NCI-H187 (cell line): Measurements from ENCODE around the gene ATXN10.
"Not testable (repeated sequence)": the region's sequence is repeated elsewhere in the genome, so short reads cannot be mapped to it uniquely, and the experiment has no call there.

Experiments
- DNase-seq, 2 experiments: peaks; one replicate each; lab custom pipeline; 2025; lab: John Stamatoyannopoulos, UW

Gene ATXN10

DNA sequence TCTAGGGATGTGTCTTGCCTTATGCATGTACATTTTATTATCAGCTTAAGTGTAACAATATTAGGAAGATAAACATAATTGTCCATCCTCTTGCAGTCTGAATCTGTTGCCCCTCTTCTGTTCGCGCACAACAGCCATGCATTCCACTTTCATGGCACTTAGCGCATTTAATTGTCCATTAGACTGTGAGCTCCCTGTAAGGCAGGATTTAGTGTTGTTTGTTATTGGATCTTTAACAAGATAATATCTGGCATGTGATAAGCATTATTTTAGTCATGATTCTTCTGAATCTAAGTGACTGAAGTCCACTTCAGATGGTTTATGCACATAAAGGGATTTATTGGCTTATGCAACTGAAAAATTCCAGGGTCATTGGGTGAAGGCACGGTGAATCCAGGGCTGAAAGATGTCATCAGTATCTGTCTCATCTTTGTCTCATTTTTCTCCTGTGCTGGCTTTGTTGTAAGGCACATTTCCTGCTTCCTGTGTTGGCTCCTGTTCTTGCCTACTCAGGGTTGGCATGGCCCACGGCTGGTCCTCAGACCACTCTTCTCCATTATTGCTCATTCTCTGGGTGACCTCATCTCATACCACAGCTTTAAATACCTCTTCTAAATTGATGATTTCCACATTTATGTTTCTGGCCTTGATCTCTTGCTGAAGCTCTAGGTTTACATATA lies 37.6 kb downstream of the ATXN10 start:
- DNase-seq = no peak

DNA sequence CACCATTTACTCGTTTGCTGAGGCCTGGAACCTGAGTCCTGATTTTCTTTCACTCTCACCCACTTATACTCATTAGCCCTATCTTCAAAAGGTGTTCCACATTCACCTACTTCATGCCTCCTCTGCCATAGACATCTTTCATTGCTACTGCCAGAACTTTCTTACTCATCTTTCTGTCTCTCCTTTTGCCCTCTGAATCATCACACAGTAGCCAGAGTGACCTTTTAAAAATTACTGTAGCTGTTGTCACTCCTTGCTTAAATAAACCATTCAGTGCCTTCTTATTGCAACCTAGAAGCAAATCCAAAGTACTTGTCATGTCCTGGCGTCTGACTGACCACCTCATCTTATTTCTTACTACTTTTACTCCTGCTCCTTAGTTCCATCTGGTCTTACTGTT lies 38.2 kb downstream of the ATXN10 start:
- no peak for DNase-seq

DNA sequence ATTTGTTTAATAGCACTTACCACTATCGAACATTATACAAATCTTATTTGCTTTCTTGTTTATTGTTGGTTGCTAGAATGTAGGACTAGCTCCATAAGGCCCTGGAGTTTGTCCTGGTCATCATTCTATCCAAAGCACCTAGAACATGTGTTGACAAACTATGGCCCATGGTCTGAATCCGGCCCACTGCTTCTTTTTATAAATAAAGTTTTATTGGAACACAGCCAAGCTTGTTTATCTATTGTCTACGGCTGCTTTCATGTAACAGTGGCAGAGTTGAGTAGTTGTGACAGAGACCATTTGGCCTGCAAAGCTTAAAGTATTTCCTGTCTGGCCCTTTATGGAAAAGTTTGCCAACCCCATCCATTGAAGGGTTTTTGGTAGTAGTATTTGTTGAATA lies 38.8 kb downstream of the ATXN10 start:
- no peak for DNase-seq

DNA sequence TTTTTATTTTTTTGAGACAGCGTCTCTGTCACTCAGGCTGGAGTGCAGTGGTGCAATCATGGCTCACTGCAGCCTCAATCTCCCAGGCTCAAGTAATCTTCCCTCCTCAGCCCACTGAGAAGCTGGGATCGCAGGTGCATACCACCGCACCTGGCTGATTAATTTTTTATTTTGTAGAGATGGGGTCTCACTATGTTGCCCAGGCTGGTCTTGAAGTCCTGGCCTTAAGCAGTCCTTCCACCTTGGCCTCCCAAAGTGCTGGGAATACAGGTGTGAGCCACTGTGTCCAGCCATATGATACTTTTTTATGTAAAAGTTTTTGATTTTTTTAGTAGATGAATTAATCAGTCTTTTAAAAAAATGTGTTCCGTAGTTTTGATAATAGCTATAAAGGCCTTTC lies 42.8 kb downstream of the ATXN10 start:
- DNase-seq = not testable (repeated sequence)

DNA sequence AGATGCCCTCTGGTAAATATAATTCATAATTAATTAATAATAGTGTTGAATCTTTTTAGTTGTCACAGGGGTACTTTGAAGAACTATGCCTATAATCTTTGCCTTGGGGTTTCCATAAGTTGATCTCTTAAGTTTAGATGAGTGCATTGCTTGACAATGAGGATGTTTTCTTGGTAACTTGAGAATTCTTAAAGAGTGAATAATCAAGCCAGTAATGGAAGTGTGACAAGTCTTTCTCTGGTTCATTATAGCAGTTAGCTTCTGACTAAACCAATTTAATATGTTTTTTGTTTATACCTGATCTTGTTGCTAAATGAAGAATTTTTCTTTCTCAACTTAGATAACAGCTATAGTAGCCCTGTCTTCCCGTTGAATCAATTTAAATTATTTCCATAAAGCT lies 46.2 kb downstream of the ATXN10 start:
- no peak for DNase-seq

DNA sequence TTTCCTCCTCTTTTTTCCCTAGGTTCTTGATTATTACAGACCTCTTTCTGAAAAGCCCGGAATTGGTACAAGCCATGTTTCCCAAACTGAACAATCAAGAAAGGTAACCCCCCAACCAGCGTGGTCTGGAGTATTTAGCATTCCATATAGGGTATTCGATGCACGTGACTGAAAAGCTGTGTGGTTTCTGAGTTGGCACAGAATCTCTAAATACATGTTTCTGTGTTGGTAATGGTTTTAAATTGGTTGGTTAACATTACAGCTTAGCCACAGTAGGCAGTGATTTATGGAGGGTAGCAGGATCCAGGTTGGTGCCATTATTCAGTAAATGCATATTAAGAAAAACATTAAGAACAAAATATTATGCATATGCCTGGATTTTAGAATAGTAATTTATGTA lies 46.8 kb downstream of the ATXN10 start:
- no peak for DNase-seq

DNA sequence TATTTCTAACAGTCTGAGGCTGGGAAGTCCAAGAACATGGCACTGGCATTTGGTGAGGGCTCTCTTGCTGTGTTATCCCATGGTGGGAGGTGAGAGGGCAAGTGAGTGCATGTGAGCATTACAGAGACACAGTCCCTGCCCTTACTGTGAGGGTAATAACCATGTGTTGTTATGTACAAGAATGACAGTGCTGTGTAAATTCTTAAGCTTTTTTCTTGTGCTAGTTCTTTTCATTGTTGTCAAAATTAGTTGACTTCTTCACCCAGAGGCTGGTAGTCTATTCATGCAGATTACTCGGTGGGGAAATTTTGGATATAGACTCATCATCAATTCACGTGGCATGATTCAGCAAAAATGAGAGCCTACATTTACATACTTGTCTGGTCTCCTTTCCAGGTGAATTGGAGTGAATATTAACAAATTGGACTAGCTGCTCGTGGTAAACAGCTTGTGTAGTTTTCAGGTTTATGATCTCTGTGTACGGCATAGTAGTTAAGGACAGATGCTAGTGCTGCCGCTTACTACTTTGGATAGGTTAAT lies 49.3 kb downstream of the ATXN10 start:
- no peak for DNase-seq

DNA sequence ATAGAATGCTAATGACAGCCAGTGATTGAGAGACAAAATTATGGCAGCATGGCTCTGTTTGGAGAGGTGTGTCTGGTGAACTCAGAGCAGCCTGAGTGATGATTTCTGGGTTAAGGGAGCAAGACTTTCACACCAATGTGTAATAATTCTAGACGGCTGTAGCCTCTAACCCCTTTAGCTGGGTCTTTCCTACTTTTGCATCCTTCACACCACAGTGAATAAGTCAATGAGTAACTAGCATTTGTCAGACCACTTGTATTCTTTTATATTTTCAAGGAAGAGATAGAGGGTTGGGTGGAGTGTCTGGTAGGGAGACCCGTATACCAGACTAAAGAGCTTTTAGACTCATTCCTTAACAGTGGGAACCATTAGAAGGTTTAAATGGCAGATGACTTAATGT lies 50.4 kb downstream of the ATXN10 start:
- DNase-seq = no peak

DNA sequence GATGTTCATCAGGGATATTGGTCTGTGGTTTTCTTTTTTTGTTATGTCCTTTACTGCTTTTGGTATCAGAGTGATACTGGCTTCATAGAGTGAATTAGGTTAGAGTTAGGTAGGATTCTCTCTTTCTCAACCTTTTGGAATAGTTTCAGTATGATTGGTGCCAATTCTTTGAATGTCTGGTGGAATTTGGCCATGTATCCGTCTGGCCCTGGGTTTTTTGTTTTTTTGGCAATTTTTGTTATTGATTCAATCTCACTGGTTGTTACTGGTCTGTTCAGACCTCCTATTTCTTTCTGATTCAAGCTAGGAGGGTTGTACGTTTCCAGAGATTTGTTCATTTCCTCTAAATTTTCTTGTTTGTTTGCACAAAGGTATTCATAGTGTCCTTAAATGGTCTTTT lies 54.4 kb downstream of the ATXN10 start:
- DNase-seq = no peak

DNA sequence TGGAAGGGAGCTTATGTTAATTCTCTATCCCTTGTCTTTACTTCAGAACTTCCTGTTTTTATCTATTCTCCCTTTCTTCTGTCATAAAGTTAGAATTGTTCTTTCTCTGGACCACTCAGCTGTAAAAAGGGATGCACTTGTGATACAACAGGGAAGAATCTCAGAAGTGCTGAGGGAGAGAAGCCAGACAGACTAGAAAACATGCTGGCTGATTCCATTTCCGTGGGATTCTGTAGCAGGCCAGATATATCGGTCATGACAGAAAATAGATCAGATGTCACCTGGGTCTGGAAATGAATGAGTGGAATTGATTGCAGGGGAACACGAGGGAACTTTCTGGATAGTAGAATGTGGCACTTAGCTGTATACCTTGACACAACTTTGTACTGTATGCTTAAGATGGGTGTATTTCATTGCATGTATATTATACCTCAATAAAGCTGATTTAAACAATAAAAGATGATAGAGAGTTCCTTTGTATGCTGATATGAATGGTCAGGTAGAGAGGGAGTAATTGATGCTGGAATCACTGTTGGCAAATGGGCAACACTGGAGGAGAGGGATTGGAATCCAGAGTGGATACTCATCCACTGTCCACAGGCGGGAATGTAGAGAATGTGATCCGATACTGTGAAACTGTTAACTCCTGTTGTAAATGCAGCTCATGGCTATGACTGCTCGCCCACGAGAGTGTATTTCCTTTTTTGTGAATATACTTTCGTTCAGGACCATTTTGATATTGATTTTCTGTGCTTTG lies 59.6 kb downstream of the ATXN10 start:
- DNase-seq = no peak

DNA sequence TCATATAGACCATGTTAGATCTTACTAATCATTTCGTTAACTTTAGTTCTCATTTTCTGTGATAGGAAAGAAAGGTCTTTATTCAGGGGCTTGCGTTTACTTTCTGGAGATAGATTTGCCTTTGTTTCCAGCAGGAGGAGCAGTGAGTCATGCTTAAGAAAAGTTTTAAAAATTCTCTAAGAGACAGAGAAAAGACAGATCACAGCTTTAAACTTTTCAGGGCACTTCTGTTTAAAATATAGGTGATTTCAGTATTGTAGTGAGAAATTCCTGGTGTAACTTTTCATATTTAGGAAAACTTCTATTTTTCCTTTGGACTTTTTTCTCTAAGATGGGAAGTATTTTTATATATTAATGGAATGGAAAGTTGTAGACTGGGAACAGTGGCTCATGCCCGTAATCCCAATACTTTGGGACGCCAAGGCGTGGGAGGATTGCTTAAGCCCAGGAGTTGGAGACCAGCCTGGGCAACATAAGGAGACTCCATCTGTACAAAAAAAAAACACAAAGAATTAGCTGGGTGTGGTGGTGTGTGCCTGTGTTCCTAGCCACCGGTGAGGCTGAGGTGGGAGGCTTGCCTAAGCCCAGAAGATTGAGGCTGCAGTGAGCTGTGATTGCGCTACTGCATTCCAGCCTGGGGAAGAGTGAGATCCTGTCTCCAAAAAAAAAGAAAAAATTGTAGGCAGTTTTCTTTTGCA lies 60.3 kb downstream of the ATXN10 start:
- no peak for DNase-seq

DNA sequence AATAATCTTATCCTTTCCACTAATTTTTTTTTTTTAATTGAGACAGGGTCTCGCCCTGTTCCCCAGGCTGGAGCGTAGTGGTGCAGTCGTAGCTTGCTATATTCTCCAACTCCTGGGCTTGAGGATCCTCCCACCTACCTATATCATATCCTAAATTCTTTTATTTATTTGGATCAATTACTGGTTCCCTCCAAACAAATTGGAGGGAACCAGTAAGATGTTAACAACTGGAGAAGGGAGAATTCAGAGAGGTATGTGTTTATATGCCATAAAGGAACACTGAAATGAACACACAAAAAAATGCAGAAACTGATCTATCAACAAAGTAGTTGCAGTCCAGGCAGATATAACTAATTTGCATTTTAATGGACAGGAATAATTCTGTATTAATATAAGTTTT lies 63.6 kb downstream of the ATXN10 start:
- no peak for DNase-seq

DNA sequence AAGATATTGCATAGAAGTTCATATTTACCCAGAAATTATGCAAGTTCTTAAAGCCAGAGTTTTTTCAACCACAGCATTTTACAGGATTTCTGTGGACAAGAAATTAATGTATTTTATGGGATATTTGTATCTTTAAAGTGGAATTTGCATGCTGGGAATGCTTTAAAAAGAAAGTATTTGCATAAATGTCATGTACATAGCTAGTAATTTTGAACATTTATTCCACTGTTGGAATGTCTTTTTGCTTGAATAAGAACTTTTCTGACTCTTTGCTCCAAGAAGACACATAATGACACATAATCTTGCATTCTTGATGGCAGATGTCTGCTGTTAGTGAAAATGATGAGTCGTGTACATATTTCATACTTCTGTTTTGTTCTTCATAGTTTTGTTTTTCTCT lies 66.6 kb downstream of the ATXN10 start:
- DNase-seq = no peak

DNA sequence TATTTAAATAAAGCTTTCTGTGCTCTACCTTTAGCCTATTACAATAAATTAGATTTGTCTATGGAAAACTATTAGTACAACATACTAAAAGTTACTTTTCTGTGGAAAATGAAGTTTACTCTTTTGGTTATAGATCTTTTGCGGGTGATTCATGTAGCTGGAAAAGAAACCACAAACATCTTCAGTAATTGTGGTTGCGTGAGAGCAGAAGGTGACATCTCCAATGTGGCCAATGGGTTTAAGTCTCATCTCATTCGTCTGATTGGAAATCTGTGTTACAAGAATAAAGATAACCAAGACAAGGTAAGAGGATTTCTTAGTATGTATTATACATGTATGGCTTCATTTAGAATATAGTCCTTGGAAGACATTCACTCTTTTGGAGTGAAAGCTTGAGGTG lies 68.6 kb downstream of the ATXN10 start:
- no peak for DNase-seq

DNA sequence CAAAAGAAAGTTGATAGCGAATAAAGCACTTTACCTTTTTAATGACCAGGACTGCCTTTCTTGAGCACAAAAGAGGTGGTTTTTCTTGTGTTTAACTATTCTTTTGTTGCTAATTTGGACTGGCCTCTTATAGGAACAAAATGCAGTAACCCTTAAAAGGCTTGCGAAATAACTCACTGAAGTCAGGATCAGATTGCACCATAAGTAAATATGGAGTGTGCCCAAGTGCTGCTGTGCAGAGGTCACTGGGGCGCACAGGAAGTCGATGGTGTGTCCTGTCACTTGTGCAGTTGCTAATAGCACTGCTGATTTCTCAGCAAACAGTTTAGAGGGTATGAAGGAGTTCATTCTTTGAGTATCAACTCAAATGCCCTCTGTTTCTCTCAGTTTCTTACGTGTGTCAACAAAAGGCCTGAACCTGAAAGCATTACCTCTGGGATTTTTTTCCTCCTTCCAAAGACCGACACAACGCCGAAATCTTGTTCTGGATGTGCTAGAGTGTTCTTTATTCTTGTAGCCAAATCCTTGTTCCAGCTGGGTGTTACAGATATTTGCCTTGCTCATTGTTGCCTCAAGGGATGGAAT lies 71.3 kb downstream of the ATXN10 start:
- no peak for DNase-seq

DNA sequence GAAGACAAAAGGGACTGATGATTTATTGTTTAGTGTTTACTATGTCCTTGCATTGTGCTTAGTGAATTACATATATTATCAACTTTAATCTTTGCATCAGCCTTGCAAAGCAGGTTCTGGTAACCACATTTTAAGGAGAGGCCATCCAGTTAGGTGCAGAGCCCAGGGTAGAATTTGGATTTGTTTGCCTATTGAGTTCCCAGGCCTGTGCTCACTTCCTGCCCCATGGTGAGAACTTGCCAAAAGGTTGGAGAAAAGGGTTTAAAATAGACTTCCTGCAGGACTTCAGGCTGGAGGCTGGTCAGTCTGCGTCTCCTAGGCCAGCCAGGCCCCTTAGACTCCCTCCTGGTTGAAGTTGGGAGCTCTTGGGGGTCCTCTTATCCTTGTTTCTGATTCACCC lies 72.1 kb downstream of the ATXN10 start:
- no peak for DNase-seq

DNA sequence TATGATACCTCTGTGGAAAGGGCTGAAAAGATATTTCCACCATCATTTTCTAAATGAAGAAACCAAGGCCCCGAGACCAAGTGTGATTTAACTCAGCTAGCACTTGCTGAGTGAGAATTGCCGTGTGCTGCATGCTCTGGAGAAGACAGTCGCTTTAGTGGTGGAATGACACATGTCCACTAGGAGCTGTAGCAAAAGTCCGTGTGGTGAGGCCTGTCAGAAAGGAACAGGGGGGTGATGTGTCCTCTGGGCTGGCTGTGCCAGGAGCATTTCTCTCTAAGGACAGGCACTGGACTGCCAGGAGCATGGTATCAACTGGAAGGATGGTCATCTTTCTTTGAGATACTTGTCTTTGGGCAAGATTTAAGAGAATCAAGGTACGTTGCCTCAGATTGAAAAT lies 72.8 kb downstream of the ATXN10 start:
- DNase-seq = no peak

DNA sequence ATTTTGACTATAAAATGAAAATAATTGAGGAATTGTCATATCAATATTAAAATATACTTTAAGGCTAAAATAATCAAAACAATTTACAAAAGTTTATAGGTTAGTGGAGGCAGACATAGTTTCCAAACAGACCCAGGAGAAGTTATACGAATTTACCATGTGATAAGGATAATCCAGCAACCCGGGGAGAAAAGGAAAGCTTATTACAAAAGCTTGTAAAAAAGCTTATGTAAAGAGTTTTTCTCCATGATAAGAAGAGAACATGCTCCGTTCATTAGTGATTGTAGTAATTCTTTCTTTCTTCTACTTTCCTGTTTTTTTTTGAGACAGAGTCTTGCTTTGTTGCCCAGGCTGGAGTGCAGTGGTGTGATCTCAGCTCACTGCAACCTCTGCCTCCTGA lies 79.0 kb downstream of the ATXN10 start:
- no peak for DNase-seq

DNA sequence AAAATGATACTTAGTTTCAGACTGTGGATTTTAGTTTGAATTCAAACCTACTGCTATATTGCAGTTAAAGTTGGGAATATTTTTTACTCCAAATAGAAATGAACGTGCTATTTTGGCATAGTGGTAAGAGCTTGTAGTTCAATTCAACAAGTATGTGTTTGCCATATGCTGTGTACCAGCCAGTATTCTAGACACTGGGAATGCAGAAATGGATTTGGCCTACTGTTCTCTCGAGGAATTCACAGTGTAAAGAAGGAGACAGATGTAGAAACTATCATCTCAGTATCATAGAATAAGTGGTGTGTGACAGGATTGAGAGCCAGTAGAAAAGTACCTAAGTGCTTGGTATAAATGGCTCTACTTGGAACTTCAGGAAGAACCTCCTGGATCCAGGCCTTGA lies 80.4 kb downstream of the ATXN10 start:
- no peak for DNase-seq

DNA sequence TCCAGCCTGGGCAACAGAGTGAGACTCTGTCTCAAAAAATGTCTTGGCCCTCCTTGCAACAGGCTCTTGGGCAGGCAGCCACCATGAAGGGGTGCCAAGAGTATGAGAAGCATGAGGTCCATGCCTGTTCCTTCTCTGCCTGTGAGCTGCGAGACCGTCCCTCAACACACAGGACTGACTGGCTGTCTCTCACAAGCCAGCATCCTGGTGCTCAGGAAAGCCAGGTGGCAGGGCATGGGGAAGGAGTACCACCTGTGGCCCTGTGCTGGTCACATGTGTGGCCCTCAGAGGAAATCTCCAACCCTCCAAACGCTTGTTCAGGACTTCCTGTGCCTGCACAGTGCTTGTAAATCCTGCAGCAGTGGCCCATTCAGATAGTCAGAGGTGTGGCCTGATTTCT lies 83.2 kb downstream of the ATXN10 start:
- DNase-seq = no peak

DNA sequence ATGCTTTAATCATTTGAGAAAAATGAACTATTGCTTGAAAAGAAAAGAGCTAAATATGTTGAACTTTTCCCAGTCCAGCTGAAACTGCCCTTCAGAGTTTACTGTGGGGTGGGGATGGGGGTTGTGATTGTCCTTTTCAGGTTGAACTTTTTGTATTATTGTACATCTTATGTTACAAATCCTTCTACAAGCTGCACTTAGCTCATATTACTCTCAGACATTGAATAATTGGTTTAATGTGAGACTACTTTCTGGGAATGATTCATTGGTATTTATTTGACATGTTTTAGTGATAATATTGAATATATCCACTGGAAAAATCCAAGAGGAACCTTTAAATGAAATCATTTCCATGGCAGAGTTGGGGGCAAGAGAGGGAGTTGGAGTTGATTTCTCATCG lies 84.9 kb downstream of the ATXN10 start:
- DNase-seq = no peak

DNA sequence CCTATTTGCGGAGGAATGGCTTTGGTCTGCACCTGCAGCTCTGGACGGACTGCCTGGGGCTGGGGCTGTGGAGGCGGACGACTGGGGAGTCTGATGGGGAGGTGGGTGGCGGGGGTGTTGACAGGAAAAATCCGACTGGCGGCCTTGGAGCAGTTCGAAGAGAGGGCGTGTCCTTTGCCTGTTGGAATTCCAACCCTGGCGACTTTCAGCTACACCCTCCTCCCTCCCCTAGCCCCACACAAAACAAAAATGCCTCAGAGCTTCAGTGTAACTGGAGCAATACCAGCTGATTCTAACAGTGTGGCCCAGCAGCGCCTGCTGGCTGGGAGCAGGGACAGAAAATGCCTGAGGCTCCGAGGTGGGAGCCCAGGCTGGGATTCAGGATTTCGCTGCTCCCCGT lies 85.4 kb downstream of the ATXN10 start:
- no peak for DNase-seq

DNA sequence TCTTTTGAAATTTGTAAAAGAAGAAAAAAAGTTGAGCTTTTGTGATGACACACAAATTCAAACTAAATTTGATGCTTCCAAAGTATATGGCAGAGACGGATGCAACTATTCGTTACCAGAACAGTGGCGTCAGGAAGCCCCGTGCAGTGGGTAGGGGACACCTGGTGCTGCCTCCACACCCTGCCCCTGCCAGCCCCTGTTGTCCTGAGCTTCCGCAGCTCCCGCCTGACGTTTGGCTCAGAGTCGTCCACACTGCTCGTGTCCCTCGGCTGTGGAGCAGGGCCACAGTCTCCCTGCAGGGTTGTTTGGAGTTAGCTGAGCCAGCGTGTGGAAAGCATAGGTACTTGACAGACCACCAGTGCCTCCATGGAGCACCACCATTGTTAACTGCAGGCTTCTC lies 86.3 kb downstream of the ATXN10 start:
- no peak for DNase-seq
